Keratinocyte (primary cell): Measurements from ENCODE around the gene GGA2.

Source experiments
- EZH2 ChIP-seq: IDR thresholded peaks from one replicate; pipeline ENCODE4 v1.6.1; 2012; ENCODE audit warnings: inconsistent platforms, mild to moderate bottlenecking, low read length, moderate library complexity
- TF ChIP-seq, protein P1 (sequence below), 3 experiments: IDR thresholded peaks in 1 of 3; conservative IDR thresholded peaks in 1 of 3; optimal IDR thresholded peaks in 1 of 3; 2 replicates in 2 of 3; 3 replicates in 1 of 3; pipeline versions ENCODE3 to v1.5.1; 2011; ENCODE audit warnings: low read length in 3 of 3, mild to moderate bottlenecking in 3 of 3, moderate library complexity in 2 of 3, control low read depth in 1 of 3, inconsistent platforms in 1 of 3; ENCODE audit not compliant: insufficient read depth in 2 of 3; ENCODE audit errors: extremely low read depth in 1 of 3

DNA sequence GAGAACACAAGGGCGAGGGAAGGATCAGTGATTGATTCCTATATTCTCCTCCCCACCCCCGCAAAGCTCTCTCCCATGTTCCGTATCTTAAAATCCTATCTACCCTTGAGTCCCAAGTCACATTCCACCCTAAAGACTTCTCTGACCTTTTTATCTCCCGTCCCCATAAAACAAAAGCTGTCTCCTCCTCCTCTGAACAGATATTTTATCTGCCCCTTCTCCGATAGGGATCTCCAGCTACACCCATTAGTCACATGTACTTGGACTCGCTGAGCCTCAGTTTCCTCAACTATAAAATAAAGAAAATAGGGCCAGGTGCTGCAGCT, 12.8 kb downstream of the GGA2 start:
- TF ChIP-seq, protein P1, sequence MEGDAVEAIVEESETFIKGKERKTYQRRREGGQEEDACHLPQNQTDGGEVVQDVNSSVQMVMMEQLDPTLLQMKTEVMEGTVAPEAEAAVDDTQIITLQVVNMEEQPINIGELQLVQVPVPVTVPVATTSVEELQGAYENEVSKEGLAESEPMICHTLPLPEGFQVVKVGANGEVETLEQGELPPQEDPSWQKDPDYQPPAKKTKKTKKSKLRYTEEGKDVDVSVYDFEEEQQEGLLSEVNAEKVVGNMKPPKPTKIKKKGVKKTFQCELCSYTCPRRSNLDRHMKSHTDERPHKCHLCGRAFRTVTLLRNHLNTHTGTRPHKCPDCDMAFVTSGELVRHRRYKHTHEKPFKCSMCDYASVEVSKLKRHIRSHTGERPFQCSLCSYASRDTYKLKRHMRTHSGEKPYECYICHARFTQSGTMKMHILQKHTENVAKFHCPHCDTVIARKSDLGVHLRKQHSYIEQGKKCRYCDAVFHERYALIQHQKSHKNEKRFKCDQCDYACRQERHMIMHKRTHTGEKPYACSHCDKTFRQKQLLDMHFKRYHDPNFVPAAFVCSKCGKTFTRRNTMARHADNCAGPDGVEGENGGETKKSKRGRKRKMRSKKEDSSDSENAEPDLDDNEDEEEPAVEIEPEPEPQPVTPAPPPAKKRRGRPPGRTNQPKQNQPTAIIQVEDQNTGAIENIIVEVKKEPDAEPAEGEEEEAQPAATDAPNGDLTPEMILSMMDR (optimal IDR thresholded peaks at IDR 0.05 in 1 of 3, IDR thresholded peaks at IDR 0.05 in 1 of 3, conservative IDR thresholded peaks at IDR 0.05 in 1 of 3; ENCODE audit: extremely low read depth in 1 of 3, insufficient read depth in 2 of 3, low read length in 3 of 3) = no peak
- no peak for TF ChIP-seq EZH2
